DMS 273 (cell line): ENCODE data around the gene DUOXA2.
A peak's percentile ranks its signal among the peaks of the same experiment; 100 is the strongest.

ENCODE experiments used
- DNase-seq: peaks from one replicate; lab custom pipeline; 2025; ENCODE audit not compliant: unreplicated experiment; lab: John Stamatoyannopoulos, UW

Gene DUOXA2

DNA sequence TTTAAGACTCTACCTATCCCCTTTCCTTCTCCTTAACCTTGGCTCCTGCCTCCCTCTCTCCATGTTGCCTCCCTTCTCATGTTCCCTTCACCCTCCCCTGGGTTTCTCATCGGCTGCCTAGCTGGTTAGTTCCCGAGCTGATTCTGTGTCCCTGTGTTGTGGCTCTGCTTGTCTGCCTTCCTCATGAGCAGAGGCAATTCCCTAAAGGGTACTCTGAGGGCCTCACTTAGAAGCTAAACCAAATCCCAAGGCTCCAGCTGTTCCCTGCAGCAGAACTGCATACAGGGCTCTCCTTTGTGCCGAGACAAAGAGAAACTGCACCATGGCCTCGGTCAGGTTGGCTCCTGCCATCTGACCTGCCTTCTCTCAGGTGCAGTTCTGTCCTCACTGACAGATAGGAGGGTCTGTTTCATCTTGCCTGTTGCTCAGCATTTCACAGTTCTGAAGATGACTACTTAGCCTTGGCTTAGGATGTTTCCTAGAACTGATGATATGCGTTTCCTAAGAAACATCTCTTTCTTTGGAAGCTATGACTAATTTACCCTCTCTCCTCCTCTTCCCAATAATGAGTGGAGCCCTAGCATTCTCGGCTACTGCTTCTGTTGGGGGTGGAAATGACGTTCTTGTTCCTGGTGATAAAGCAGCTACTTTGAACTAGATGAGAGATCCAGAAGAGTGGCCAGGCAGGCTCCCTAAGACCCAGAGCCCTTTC lies 42.8 kb downstream of the DUOXA2 start:
- no peak for DNase-seq

DNA sequence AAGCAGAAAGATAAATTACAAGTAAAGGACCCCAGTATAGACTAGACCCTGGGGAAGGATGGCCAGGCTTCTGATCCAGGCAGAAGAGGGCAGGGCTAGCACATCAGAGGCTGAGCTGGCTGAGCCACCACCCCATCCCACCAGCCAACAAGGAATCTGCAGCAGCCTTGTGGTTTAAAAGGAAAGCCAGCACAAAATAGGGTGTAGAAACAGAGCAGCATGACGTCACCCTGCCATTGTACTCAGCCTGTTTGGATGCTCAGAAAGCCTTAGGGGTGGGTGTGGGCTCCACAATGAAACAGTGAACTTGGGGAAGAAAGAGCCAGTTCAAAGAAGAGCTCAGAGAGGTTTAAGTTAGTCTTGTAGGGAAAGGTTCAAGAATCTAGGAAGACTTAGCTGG lies 43.8 kb downstream of the DUOXA2 start:
- DNase-seq = no peak

DNA sequence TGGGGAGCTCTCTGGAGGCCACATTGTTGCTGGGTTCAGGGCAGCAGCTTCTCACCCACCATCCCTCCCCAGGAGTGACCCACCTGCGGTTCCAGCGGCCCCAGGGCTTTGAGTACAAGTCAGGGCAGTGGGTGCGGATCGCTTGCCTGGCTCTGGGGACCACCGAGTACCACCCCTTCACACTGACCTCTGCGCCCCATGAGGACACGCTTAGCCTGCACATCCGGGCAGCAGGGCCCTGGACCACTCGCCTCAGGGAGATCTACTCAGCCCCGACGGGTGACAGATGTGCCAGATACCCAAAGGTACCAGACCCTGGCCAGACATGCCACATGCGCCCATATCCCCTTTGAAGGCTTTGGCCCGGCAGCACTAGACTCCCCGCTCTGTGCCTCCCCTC lies 47.5 kb downstream of the DUOXA2 start:
- DNase-seq = no peak

DNA sequence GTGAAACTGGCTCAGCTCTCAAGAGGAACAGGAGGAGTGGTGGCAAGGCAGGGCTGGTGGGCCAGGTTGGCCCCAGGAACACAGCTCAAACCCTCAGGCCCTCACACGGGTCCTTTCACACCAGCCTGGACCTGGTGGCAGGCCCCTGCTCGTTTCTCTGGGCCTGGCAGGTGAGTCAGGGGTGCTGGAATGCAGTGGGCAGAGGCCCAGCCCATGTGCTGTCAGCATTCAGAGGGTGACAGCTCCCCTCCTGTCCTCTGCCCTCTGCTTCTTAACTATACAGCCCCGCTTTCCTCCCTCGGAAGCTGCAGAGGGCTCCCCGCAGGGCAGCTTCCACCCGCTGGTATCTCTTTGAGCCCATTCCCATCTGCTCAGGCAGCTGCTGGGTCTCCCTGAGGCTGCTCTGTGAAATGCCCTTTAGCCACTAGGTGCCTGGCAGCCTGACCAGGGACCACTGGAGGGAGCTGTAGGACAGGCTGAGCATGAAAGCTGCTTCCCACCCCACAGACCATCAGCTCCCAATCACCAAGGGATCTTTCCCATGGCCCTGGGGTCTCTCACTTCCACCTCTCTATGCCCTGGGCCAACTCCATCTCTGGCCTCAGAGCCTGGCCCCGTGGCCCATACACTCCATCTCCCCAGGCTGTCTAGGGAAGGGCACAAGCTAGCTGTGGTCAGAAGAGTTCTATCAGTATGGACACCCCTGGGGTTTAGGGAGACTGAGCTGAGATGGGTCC lies 48.8 kb downstream of the DUOXA2 start:
- DNase-seq = peak; percentile 93

DNA sequence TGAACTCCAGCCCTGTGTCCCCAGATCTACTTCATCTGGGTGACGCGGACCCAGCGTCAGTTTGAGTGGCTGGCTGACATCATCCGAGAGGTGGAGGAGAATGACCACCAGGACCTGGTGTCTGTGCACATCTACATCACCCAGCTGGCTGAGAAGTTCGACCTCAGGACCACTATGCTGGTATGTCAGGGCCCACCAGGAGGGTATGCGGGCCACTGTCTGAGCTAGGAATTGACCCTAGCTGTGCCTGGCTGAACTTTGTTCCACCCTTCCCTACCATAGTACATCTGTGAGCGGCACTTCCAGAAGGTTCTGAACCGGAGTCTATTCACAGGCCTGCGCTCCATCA lies 49.4 kb downstream of the DUOXA2 start:
- no peak for DNase-seq

DNA sequence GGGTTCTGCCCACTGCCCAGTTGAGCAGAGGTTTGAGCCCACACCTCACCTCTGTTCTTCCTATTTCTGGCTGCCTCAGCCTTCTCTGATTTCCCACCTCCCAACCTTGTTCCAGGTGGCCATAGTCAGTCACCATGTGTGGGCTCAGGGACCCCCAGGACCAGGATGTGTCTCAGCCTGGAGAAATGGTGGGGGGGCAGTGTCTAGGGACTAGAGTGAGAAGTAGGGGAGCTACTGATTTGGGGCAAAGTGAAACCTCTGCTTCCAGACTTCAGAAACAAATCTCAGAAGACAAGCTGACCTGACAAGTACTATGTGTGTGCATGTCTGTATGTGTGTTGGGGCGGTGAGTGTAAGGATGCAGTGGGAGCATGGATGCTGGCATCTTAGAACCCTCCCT lies 50.8 kb downstream of the DUOXA2 start:
- DNase-seq = no peak

DNA sequence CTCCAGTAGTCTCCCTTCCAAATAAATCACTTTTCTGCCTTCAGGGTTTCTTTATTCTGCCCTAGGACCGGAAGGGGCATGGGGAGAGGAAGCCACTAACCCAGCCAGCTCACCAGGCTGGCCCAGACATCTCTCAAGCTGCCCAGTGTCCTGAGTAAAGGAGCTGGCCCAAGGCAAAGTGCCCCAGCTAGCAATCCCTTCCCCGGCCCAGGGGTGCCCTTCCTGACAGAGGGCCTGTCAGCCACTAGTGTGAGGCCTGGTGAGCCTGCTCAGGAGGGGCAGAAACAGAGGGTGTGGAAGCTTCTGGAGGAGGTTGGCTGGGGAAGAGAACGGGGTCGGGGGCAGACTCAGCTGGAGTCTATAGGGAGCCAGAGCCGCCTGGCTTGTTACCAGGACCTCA lies 51.4 kb downstream of the DUOXA2 start:
- DNase-seq = no peak

DNA sequence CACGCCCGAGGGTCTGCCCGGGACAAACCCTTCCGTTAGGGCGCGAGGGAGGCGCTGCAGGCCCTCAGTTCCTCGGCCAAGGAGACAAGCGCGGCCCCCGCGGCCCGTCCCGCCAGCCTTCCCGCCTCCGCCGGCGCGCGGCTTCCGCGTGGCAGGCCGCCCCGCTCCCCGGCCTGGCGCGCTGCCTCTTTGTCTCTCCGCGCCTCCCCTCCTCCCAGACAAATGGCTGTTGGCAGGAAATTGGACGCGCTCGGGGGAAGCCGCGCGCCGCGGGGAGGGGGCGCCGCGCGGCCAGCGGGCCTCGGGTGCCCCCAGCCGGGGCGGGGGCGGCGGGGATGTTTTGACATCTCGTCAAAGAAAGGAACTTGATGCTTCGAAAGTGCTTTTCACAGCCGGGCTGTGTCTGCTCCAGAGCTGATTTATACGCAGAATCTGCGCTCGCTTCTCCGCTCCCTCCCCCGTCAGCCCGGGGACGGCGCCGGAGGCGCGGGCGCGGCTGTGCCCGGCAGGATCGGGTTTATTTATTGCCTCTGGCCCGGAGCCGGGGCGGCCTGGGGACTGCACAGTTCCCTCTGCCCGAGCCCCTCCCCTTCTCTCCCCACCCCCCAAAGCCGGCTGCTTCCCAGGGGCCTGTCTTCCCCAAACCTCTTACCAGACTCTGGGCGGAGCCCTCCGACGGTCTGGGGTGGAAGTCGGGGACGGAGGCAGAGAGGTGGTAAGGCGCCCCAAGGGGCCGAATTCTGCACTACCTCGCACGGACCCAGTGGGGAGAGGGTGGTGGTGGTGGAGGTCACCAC lies 52.9 kb downstream of the DUOXA2 start:
- peak; percentile 89 for DNase-seq

DNA sequence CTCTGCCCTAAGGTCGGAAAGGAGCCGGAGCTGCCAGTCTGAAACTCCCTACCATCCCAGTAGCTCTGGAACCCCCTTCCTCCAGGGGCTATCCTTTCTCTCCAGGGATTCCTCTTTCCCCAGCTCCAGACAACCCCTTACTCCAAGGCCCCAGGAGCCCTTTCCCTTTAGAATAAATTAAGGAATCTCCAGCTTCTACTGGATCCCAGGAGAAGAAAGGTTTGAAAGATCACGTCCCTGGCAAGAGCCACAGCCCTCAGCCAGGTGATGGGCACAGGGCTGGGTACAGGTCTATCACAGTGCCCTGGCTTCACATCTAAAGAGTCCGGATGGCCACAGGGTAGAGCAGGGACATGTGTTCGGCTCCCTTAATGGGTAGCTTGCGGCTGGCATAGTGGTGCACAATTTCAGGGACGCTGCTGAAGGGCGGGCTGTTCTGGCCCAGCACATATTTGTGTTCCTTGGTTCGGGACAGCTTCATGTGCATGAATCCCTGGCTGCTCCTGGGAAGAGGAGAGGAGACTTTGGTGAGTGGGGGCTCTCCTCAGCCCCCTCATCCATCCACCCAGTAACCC lies 53.6 kb downstream of the DUOXA2 start:
- DNase-seq = no peak
